H1 (cell line): Measurements from ENCODE around the gene INPP4A.

Experiments
- BRCA1 ChIP-seq: IDR thresholded peaks from 2 replicates; pipeline ENCODE4 v1.6.1; 2012; ENCODE audit warnings: low read depth, low read length, improper control_type of control experiment
- CEBPB ChIP-seq: IDR thresholded peaks from 2 replicates; pipeline ENCODE4 v1.6.1; 2012; ENCODE audit warnings: low read depth, low read length
- CHD2 ChIP-seq: IDR thresholded peaks from 2 replicates; pipeline ENCODE4 v1.6.1; 2012; ENCODE audit warnings: low read length, improper control_type of control experiment
- CTCF ChIP-seq, 3 experiments: IDR thresholded peaks; 1 replicate in 2 of 3; 2 replicates in 1 of 3; pipeline versions ENCODE4 v1.5.1 to v1.6.1; 2011; ENCODE audit warnings: low read length in 3 of 3, mild to moderate bottlenecking in 3 of 3, inconsistent platforms in 2 of 3, low read depth in 1 of 3, moderate library complexity in 1 of 3; ENCODE audit not compliant: insufficient read depth in 1 of 3; ENCODE audit errors: control extremely low read depth in 1 of 3
- EZH2 ChIP-seq: fragments of 200-600 bp; sonication (generic); IDR thresholded peaks from 2 replicates; pipeline ENCODE4 v1.7.1; 2012; ENCODE audit warnings: low read depth, mild to moderate bottlenecking, moderate library complexity, low read length, inconsistent platforms; ENCODE audit not compliant: severe bottlenecking
- JUND ChIP-seq: IDR thresholded peaks from 2 replicates; pipeline ENCODE4 v1.6.1; 2011; ENCODE audit warnings: mild to moderate bottlenecking, improper control_type of control experiment, low read length
- KDM1A ChIP-seq: fragments of 200-600, 300-600 bp; sonication (generic); IDR thresholded peaks from 2 replicates; pipeline ENCODE4 v1.7.1; 2016; ENCODE audit warnings: mild to moderate bottlenecking, low read length, borderline replicate concordance
- MAFK ChIP-seq: IDR thresholded peaks from 2 replicates; pipeline ENCODE4 v1.6.1; 2012; ENCODE audit warnings: low read depth, mild to moderate bottlenecking, improper control_type of control experiment, low read length
- POLR2A ChIP-seq, 2 experiments: IDR thresholded peaks; 1 replicate in 1 of 2; 2 replicates in 1 of 2; pipeline ENCODE4 v1.6.1; 2011; ENCODE audit warnings: low read depth in 2 of 2, low read length in 2 of 2, mild to moderate bottlenecking in 2 of 2; ENCODE audit errors: control extremely low read depth in 1 of 2
- POLR2AphosphoS5 ChIP-seq: IDR thresholded peaks from 2 replicates; pipeline ENCODE4 v1.6.1; 2011; ENCODE audit warnings: low read depth, low read length
- SP2 ChIP-seq: IDR thresholded peaks from 2 replicates; pipeline ENCODE4 v1.6.1; 2012; ENCODE audit warnings: mild to moderate bottlenecking, low read length, inconsistent platforms
- USF2 ChIP-seq: IDR thresholded peaks from 2 replicates; pipeline ENCODE4 v1.6.1; 2011; ENCODE audit warnings: low read length, improper control_type of control experiment
- YY1 ChIP-seq: IDR thresholded peaks from 2 replicates; pipeline ENCODE4 v1.6.1; 2011; ENCODE audit warnings: low read depth, mild to moderate bottlenecking, low read length
- ZNF274 ChIP-seq: IDR thresholded peaks from 2 replicates; pipeline ENCODE4 v1.7.0; 2012; ENCODE audit warnings: low read length, borderline replicate concordance; ENCODE audit errors: extremely low read depth

- no peak for TF ChIP-seq CTCF (IDR thresholded peaks at IDR 0.05; ENCODE audit: control extremely low read depth in 1 of 3, insufficient read depth in 1 of 3, low read depth in 1 of 3, low read length in 3 of 3)
- no peak for TF ChIP-seq YY1
- no peak for TF ChIP-seq SP2
- TF ChIP-seq CHD2 = no peak
- TF ChIP-seq POLR2AphosphoS5 = no peak
- no peak for TF ChIP-seq ZNF274
- no peak for TF ChIP-seq MAFK
- TF ChIP-seq USF2 = no peak
- TF ChIP-seq BRCA1 = no peak
- no peak for TF ChIP-seq POLR2A (IDR thresholded peaks at IDR 0.05; ENCODE audit: control extremely low read depth in 1 of 2, low read depth in 2 of 2, low read length in 2 of 2)
- no peak for TF ChIP-seq EZH2
- TF ChIP-seq JUND = no peak
- no peak for TF ChIP-seq CEBPB
- no peak for TF ChIP-seq KDM1A
These were observed 132.1 kb downstream of the INPP4A start for GRCh38 chr2:98576666-98577312.
